ENCODE measurements around the gene MFSD2B. TPM values are rescaled to one million over a fixed set of nuclear protein-coding genes. Genes with fewer than 3 reads are reported as not detected.

The MFSD2B gene
- total RNA-seq, 1 experiment from 2014 or later: not detected

DNA sequence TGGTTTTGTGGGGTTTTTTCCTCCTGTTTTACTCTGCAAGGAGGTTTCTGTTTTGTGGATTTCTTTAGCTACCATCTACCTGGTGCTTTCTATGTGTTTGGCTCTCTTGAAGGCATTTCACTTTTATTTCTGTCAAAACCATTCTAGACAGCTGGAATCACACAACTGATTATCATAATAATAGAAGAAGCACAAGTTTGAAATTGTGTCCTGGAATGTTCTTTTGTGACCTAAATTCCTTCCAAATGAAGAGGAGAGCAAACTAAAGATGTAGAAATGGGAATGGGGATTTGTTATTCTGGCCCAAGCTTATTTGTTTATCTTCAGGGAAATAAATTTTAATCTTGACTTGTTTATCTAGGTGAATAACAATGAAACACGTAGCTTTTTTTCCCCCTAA lies 17.0 kb upstream of the MFSD2B start:
- Mint-ChIP-seq H3K9me3 (ENCODE audit: low read depth, unreplicated experiment) (no peaks in the 10 kb centered on the region), H3K4me3 (ENCODE audit: low read depth, unreplicated experiment) (no peak overlapping the region), H3K27me3 (ENCODE audit: unreplicated experiment) (no peaks in the 10 kb centered on the region), H3K4me1 (ENCODE audit: low read depth, unreplicated experiment) (no peaks in the 10 kb centered on the region), H3K27ac (ENCODE audit: unreplicated experiment) (no peak overlapping the region), H3K36me3 (ENCODE audit: insufficient read depth, unreplicated experiment) (peaks cover 5% of the 10 kb centered on the region)
- no TSS peak for BruUV-seq (replicated peaks)
- CTCF ChIA-PET: interaction anchor here (0.5 kb wide), 1 partner anchor 12 kb away, joined by 3 read pairs; no protein-coding TSS in a partner anchor
- no peak for DNase-seq
- intact Hi-C loops (cut with micrococcal nuclease; ENCODE audit: unreplicated experiment): no loop called here
- TF ChIP-seq, protein P1, sequence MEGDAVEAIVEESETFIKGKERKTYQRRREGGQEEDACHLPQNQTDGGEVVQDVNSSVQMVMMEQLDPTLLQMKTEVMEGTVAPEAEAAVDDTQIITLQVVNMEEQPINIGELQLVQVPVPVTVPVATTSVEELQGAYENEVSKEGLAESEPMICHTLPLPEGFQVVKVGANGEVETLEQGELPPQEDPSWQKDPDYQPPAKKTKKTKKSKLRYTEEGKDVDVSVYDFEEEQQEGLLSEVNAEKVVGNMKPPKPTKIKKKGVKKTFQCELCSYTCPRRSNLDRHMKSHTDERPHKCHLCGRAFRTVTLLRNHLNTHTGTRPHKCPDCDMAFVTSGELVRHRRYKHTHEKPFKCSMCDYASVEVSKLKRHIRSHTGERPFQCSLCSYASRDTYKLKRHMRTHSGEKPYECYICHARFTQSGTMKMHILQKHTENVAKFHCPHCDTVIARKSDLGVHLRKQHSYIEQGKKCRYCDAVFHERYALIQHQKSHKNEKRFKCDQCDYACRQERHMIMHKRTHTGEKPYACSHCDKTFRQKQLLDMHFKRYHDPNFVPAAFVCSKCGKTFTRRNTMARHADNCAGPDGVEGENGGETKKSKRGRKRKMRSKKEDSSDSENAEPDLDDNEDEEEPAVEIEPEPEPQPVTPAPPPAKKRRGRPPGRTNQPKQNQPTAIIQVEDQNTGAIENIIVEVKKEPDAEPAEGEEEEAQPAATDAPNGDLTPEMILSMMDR (IDR thresholded peaks at IDR 0.05; ENCODE audit: unreplicated experiment): no peak

DNA sequence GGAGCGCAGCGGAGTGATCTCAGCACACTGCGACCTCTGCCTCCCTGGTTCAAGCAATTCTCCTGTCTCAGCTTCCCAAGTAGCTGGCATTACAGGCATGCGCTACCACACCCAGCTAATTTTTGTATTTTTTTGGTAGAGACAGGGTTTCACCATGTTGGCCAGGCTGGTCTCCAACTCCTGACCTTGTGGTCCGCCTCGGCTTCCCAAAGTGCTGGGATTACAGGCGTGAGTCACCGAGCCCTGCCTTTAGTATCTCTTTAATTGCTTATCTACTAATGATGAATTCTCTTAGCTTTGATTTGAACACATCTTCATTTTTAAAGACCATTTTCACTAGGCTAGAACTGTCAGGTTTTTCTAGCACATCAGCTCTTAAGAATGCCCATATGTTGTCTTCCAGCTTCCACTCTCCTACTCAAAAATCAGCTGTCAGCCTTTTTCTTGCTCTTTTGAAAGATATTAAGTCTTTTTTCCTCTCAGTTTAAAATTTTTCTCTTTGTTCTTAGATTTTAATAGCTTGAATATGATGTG lies 16.1 kb upstream of the MFSD2B start:
- H3K4me1 Mint-ChIP-seq (ENCODE audit: low read depth, unreplicated experiment): no peaks in the 10 kb centered on the region
- DNase-seq: no peak
- intact Hi-C loops (cut with micrococcal nuclease; ENCODE audit: unreplicated experiment): no loop called here
- CTCF ChIA-PET: no interaction called here
- TF ChIP-seq, protein P1 (IDR thresholded peaks at IDR 0.05; ENCODE audit: unreplicated experiment): no peak
- no peak overlapping the region for H3K4me3 Mint-ChIP-seq (ENCODE audit: low read depth, unreplicated experiment)
- no peak overlapping the region for H3K27ac Mint-ChIP-seq (ENCODE audit: unreplicated experiment)
- BruUV-seq (replicated peaks): no TSS peak
- H3K9me3 Mint-ChIP-seq (ENCODE audit: low read depth, unreplicated experiment): no peaks in the 10 kb centered on the region
- H3K36me3 Mint-ChIP-seq (ENCODE audit: insufficient read depth, unreplicated experiment): peaks cover 5% of the 10 kb centered on the region
- H3K27me3 Mint-ChIP-seq (ENCODE audit: unreplicated experiment): no peaks in the 10 kb centered on the region

DNA sequence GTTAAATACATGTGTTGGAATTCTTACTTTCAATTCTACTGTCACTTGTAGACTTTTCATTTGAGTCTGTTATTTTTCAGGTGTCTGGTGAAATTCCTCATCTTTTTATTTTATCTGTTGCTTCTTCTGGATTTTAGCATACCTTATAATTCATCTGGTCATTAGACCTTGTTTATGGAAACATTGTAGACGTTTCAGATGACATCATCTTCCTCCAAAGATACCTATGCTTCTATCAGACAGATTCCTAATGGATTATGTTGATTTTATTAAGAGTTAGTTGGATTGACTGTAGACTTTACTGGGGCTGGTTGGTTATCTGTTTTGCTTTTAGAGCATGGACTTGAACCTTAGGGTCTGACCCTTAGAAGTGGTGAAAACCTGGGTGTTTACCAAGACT lies 15.3 kb upstream of the MFSD2B start:
- CTCF ChIA-PET: no interaction called here
- BruUV-seq (replicated peaks): no TSS peak

DNA sequence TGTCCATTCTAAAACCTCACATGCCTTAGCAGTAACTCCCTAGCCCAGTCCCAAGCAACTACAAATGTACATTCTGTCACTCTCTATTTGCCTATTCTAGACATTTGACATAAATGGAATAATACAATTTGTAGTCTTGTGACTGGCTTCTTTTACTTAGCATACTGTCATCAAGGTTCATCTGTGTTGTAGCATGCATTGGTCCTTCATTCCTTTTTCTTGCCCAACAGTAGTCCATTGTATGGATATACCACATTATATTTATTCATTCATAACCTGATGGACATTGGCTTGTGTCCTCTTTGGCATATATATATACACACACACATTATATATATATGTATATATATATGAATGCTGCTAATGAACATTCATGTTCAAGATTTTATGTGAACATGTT lies 2.2 kb upstream of the MFSD2B start:
- CTCF ChIA-PET: no interaction called here
- no TSS peak for BruUV-seq (replicated peaks)
- Mint-ChIP-seq H3K4me1 (ENCODE audit: low read depth, unreplicated experiment) (peaks cover 9% of the 10 kb centered on the region), H3K27me3 (ENCODE audit: unreplicated experiment) (peaks cover 32% of the 10 kb centered on the region), H3K36me3 (ENCODE audit: insufficient read depth, unreplicated experiment) (no peaks in the 10 kb centered on the region), H3K27ac (ENCODE audit: unreplicated experiment) (no peak overlapping the region), H3K9me3 (ENCODE audit: low read depth, unreplicated experiment) (no peaks in the 10 kb centered on the region), H3K4me3 (ENCODE audit: low read depth, unreplicated experiment) (no peak overlapping the region)
- DNase-seq: no peak
- intact Hi-C loops (cut with micrococcal nuclease; ENCODE audit: unreplicated experiment): no loop called here
- TF ChIP-seq, protein P1 (IDR thresholded peaks at IDR 0.05; ENCODE audit: unreplicated experiment): no peak

More for the DNA sequence above, 15.3 kb upstream of the MFSD2B start:
- Mint-ChIP-seq H3K36me3 (ENCODE audit: insufficient read depth, unreplicated experiment) (peaks cover 5% of the 10 kb centered on the region), H3K27ac (ENCODE audit: unreplicated experiment) (no peak overlapping the region), H3K4me1 (ENCODE audit: low read depth, unreplicated experiment) (no peaks in the 10 kb centered on the region), H3K4me3 (ENCODE audit: low read depth, unreplicated experiment) (no peak overlapping the region), H3K27me3 (ENCODE audit: unreplicated experiment) (no peaks in the 10 kb centered on the region), H3K9me3 (ENCODE audit: low read depth, unreplicated experiment) (no peaks in the 10 kb centered on the region)
- TF ChIP-seq, protein P1 (IDR thresholded peaks at IDR 0.05; ENCODE audit: unreplicated experiment): no peak
- no peak for DNase-seq
- intact Hi-C loops (cut with micrococcal nuclease; ENCODE audit: unreplicated experiment): no loop called here
